Measurements from ENCODE around the gene TMEM107.
A peak's percentile ranks its signal among the peaks of the same experiment; 100 is the strongest.

TMEM107 gene

GRCh38 chr17:8137645-8138373 is 38.4 kb downstream of the TMEM107 start:
- no peak for DNase-seq (ENCODE audit: low read depth)

GRCh38 chr17:8133941-8134340 is 42.2 kb downstream of the TMEM107 start:
- DNase-seq (ENCODE audit: low read depth) = no peak

- DNase-seq (ENCODE audit: low read depth) = no peak
Measured at GRCh38 chr17:8133399-8133798, 42.8 kb downstream of the TMEM107 start.

- no peak for DNase-seq (ENCODE audit: low read depth)
Measured at GRCh38 chr17:8131844-8132441, 44.2 kb downstream of the TMEM107 start.

GRCh38 chr17:8128125-8128784 is 47.9 kb downstream of the TMEM107 start:
- no peak for DNase-seq (ENCODE audit: low read depth)

GRCh38 chr17:8126491-8127066 is 49.6 kb downstream of the TMEM107 start:
- DNase-seq (ENCODE audit: low read depth) = peak; percentile 64

GRCh38 chr17:8125947-8126490 is 50.2 kb downstream of the TMEM107 start:
- no peak for DNase-seq (ENCODE audit: low read depth)

- DNase-seq (ENCODE audit: low read depth) = peak; percentile 37
Measured at GRCh38 chr17:8125154-8125946, 50.8 kb downstream of the TMEM107 start.

GRCh38 chr17:8124350-8125153 is 51.6 kb downstream of the TMEM107 start:
- peak; percentile 47 for DNase-seq (ENCODE audit: low read depth)

- no peak for DNase-seq (ENCODE audit: low read depth)
Measured at GRCh38 chr17:8123695-8124349, 52.4 kb downstream of the TMEM107 start, which contains the start of gene HES7. HES7 (minus strand) TSS chr17:8124106; CDS start chr17:8124084, 22 bp downstream.

- DNase-seq (ENCODE audit: low read depth) = peak; percentile 62
Measured at GRCh38 chr17:8122924-8123694, 53.1 kb downstream of the TMEM107 start.
